ENCODE measurements around the gene EVI5L. TPM values are rescaled to one million over a fixed set of nuclear protein-coding genes. Genes with fewer than 3 reads are reported as not detected.

EVI5L gene
- total RNA-seq, 1 experiment from 2014 or later, result 29.2 TPM

DNA sequence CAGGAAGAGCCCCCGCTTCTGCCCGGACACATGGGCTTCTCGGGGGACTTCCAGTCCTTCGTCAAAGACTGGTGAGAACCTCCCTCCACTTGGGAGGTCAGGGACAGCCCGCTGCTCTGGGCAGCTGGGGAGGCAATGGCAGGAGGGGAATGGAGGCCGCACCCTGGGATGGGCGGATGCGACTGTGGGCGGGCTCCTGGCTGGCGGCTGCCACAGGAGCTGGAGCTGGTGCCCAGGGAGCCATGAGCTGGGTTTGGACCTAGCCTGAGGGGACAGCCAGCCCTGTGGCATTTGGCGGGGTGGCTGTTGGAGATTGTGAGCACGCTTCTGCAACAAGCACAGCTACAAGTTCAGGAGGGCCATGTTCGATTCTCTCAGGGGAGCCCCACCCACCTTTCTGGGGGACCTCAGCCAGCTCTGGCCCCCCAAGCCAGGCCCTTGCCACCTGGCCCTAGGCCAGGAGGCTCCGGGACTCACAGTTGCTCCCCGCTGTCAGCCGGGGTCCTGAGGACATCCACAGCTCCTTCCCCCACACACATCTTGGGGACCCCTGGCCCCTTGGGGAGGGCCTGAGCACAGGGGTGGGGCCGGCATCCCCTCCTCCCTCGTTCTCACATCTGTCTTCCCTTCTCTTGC is 81.6 kb downstream of the EVI5L start:
- DNase-seq (ENCODE audit: low read depth), result no peak

- DNase-seq (ENCODE audit: low read depth), result no peak
Observed at GRCh38 chr19:7912144-7912696, 82.2 kb downstream of the EVI5L start.

DNA sequence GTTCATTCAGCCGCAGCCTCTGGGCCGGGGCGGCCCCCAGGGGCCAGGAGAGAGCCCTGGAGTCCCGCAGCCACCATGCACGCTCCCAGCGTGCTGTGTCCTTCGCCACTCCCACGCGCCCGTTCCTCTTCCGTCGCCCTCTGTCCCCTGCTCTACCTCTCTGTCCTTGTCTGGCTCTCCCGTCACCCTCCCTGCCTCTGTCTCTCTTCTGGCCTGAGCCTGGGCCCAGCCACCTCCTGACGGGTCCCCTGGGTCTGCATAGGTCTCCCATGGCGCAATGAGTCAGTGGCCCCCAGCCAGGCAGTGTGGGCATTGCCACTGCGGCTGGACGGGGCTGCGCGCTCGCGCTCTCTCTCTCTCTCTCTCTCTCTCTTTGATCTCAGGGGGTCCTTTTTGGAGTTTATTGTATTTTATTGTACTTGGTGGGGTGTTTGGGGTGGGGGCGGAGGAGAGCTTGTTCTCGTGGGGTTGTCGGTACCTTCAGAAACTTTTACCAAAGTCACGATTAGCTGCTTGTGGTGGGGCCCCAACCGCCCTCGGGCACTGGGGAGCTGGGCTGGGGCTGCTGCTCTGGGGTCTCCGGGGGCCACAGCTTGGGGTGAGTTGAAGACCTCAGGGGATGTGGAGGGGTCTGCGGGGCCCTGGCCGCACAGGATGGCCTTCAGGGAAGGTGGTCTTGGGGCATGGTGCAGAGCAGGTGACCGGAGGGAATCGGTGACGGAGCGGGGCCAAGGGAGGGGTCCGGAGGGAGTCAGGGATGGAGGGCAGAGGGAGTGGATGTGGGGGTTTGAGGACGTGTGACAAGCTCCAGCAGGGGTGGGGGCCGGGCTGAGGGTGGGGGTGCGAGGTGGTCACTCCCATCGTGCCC is 82.9 kb downstream of the EVI5L start:
- DNase-seq (ENCODE audit: low read depth), result no peak

GRCh38 chr19:7913652-7914051 is 83.6 kb downstream of the EVI5L start:
- no peak for DNase-seq (ENCODE audit: low read depth)

- no peak for DNase-seq (ENCODE audit: low read depth)
Observed at GRCh38 chr19:7914099-7914498, 84.1 kb downstream of the EVI5L start.

Other genes with a start within 250 kb of the EVI5L start
- gene CAMSAP3, start 234.4 kb upstream of the EVI5L start, total RNA-seq (2014; rRNA removed; shearing (Covaris generic)), result 0.15 TPM in 1 of 2 replicates, not detected in the other
- 26.0 and 38.5 TPM in 2 replicates for gene XAB2, start 200.7 kb upstream of the EVI5L start, total RNA-seq (2014; rRNA removed; shearing (Covaris generic))
- 54.8 and 67.8 TPM in 2 replicates for gene PET100, start 200.4 kb upstream of the EVI5L start, total RNA-seq (2014; rRNA removed; shearing (Covaris generic))
- gene PCP2, start 196.5 kb upstream of the EVI5L start, total RNA-seq (2014; rRNA removed; shearing (Covaris generic)), result not detected in 2 replicates
- gene STXBP2, start 193.1 kb upstream of the EVI5L start, total RNA-seq (2014; rRNA removed; shearing (Covaris generic)), result 0.30 and 2.8 TPM in 2 replicates
- not detected in 2 replicates for gene RETN, start 161.2 kb upstream of the EVI5L start, total RNA-seq (2014; rRNA removed; shearing (Covaris generic))
- gene MCEMP1, start 153.1 kb upstream of the EVI5L start, total RNA-seq (2014; rRNA removed; shearing (Covaris generic)), result not detected in 2 replicates
- 89.9 and 101 TPM in 2 replicates for gene TRAPPC5, start 149.4 kb upstream of the EVI5L start, total RNA-seq (2014; rRNA removed; shearing (Covaris generic))
- gene FCER2, start 128.1 kb upstream of the EVI5L start, total RNA-seq (2014; rRNA removed; shearing (Covaris generic)), result not detected in 2 replicates
- gene CLEC4G, start 98.1 kb upstream of the EVI5L start, total RNA-seq (2014; rRNA removed; shearing (Covaris generic)), result not detected in 2 replicates
- gene CD209, start 82.7 kb upstream of the EVI5L start, total RNA-seq (2014; rRNA removed; shearing (Covaris generic)), result not detected in 2 replicates
- not detected in 2 replicates for gene CLEC4M, start 67.0 kb upstream of the EVI5L start, total RNA-seq (2014; rRNA removed; shearing (Covaris generic))
- gene PRR36, start 44.2 kb downstream of the EVI5L start, total RNA-seq (2014; rRNA removed; shearing (Covaris generic)), result not detected in 2 replicates
- gene LRRC8E, start 58.3 kb downstream of the EVI5L start, total RNA-seq (2014; rRNA removed; shearing (Covaris generic)), result 7.6 and 15.2 TPM in 2 replicates
- 6.8 and 8.3 TPM in 2 replicates for gene MAP2K7, start 73.7 kb downstream of the EVI5L start, total RNA-seq (2014; rRNA removed; shearing (Covaris generic))
- 1.1 and 2.9 TPM in 2 replicates for gene TGFBR3L, start 84.6 kb downstream of the EVI5L start, total RNA-seq (2014; rRNA removed; shearing (Covaris generic))
- gene SNAPC2, start 90.1 kb downstream of the EVI5L start, total RNA-seq (2014; rRNA removed; shearing (Covaris generic)), result 16.0 and 16.1 TPM in 2 replicates
- gene CTXN1, start 95.9 kb downstream of the EVI5L start, total RNA-seq (2014; rRNA removed; shearing (Covaris generic)), result 6.7 and 10.1 TPM in 2 replicates
- 41.4 and 57.6 TPM in 2 replicates for gene TIMM44, start 113.4 kb downstream of the EVI5L start, total RNA-seq (2014; rRNA removed; shearing (Covaris generic))
- gene ELAVL1, start 175.4 kb downstream of the EVI5L start, total RNA-seq (2014; rRNA removed; shearing (Covaris generic)), result 57.5 and 75.3 TPM in 2 replicates
- not detected in 2 replicates for gene CCL25, start 222.5 kb downstream of the EVI5L start, total RNA-seq (2014; rRNA removed; shearing (Covaris generic))

Measured in M059J (cell line).